ENCODE data around the gene TTC34. TPM values are rescaled to one million over a fixed set of nuclear protein-coding genes. Genes with fewer than 3 reads are reported as not detected.

TTC34 gene
- total and polyA plus RNA-seq, 9 donors = 0.12 to 3.2 (median 2.2) TPM

DNA sequence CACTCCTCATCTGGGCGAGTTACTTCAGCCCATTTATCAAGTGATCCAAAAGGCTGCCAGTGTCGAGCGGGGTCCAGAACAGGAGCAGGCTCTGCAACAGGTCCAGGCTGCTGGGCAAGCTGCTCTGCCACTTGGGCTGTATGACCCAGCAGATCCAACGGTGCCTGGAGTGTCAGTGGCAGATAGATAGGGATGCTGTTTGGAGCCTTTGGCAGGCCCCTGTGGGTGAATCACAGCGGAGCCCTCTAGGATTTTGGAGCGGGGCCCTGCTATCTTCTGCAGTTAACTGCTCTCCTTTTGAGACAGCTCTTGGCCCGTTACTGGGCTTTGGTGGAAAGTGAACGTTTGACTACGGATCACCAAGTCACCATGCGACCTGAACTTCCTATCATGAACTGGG lies 176.2 kb downstream of the TTC34 start:
- H3K9me3 ChIP-seq = no peaks in the 10 kb centered on the region
- WGBS, 3 donors = 84 to 89% (median 86%) methylated on average over 10 of the region's 10 CpGs
- intact Hi-C loops (cut with DNase I) = no loop called here
- DNase-seq = no peak
- no peaks in the 10 kb centered on the region for H3K36me3 ChIP-seq
- H3K4me3 ChIP-seq = no peak overlapping the region
- H3K4me1 ChIP-seq (ENCODE audit: insufficient read depth) = peaks cover 1% of the 10 kb centered on the region
- TF ChIP-seq, protein P1, sequence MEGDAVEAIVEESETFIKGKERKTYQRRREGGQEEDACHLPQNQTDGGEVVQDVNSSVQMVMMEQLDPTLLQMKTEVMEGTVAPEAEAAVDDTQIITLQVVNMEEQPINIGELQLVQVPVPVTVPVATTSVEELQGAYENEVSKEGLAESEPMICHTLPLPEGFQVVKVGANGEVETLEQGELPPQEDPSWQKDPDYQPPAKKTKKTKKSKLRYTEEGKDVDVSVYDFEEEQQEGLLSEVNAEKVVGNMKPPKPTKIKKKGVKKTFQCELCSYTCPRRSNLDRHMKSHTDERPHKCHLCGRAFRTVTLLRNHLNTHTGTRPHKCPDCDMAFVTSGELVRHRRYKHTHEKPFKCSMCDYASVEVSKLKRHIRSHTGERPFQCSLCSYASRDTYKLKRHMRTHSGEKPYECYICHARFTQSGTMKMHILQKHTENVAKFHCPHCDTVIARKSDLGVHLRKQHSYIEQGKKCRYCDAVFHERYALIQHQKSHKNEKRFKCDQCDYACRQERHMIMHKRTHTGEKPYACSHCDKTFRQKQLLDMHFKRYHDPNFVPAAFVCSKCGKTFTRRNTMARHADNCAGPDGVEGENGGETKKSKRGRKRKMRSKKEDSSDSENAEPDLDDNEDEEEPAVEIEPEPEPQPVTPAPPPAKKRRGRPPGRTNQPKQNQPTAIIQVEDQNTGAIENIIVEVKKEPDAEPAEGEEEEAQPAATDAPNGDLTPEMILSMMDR (IDR thresholded peaks at IDR 0.05) = no peak
- TF ChIP-seq POLR2A (IDR thresholded peaks at IDR 0.05) (no peak), EP300 (IDR thresholded peaks at IDR 0.05) (no peak)
- H3K27ac ChIP-seq = no peak overlapping the region
- peaks cover 2% of the 10 kb centered on the region for H3K27me3 ChIP-seq

DNA sequence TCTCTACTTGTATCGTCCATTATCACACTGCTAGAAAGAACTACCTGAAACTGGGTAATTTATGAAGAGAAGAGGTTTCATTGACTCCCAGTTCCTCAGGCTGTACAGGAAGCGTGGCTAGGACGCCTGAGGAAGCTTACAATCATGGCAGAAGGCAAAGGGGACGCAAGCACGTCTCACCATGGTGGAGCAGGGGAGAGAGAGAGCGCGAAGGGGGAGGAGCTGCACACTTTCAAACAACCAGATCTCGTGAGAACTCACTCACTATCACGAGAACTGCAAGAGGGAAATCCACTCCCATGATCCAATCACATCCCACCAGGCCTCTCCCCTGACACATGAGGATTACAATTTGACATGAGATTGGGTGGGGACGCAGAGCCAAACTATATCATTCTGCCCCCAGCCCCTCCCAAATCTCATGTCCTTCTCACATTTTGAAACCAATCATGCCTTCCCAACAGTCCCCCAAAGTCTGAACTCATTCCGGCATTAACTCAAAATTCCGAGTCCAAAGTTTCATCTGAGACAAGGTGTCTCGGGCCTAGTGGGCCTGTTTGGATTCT lies 176.7 kb downstream of the TTC34 start:
- Histone ChIP-seq H3K27me3 (peaks cover 2% of the 10 kb centered on the region), H3K4me3 (no peak overlapping the region), H3K27ac (no peak overlapping the region), H3K36me3 (no peaks in the 10 kb centered on the region), H3K4me1 (ENCODE audit: insufficient read depth) (peaks cover 1% of the 10 kb centered on the region), H3K9me3 (no peaks in the 10 kb centered on the region)
- 80 to 86% (median 84%) methylated on average over 13 of the region's 13 CpGs for WGBS, 3 donors
- no peak for DNase-seq
- TF ChIP-seq EP300 (IDR thresholded peaks at IDR 0.05) = no peak
- TF ChIP-seq, protein P1 (IDR thresholded peaks at IDR 0.05) = no peak
- no peak for TF ChIP-seq POLR2A (IDR thresholded peaks at IDR 0.05)
- intact Hi-C loops (cut with DNase I) = no loop called here

DNA sequence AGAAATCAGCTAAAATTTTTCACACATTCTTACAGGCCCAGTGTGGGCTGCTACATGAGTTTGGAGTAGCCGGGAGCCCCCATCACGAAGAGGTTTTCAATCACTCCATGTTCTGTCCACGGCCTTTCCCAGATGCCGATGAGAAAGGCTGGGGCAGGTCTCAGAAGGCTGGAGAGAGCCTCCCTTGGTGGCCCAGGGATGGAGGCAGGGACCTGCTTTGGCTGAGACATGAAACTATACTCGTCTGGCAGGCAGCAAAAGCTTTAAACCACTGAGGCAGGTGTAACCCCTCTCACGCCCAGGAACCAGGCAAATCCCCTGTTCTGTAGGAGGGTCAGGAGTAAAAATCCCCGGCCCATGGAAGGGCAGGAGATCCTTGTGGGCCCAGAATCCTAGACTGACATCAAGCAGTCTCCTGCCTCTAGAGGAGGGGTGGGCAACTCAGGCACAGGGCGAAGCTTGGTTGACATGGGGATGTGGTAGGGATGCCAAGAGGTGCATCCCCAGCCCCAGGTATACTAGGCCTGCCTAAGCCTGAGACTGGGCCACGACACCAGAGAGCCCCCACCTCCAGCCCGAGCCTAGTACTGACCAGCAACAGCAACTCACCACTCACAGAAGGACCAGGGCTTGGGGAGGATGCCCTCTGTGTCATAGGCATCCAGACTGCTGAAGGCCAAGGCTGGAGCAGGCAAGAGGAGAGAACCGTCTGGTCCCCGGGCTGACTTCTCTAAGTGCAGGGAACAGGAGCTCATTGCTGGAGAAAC lies 177.7 kb downstream of the TTC34 start:
- Histone ChIP-seq H3K4me1 (ENCODE audit: insufficient read depth) (peaks cover 1% of the 10 kb centered on the region), H3K36me3 (no peaks in the 10 kb centered on the region), H3K4me3 (no peak overlapping the region), H3K9me3 (no peaks in the 10 kb centered on the region), H3K27ac (no peak overlapping the region), H3K27me3 (no peaks in the 10 kb centered on the region)
- no peak for DNase-seq
- intact Hi-C loops (cut with DNase I) = no loop called here
- 78 to 84% (median 83%) methylated on average over 12 of the region's 12 CpGs for WGBS, 3 donors
- TF ChIP-seq POLR2A (IDR thresholded peaks at IDR 0.05) = no peak
- TF ChIP-seq, protein P1 (IDR thresholded peaks at IDR 0.05) = no peak
- TF ChIP-seq EP300 (IDR thresholded peaks at IDR 0.05) = no peak

DNA sequence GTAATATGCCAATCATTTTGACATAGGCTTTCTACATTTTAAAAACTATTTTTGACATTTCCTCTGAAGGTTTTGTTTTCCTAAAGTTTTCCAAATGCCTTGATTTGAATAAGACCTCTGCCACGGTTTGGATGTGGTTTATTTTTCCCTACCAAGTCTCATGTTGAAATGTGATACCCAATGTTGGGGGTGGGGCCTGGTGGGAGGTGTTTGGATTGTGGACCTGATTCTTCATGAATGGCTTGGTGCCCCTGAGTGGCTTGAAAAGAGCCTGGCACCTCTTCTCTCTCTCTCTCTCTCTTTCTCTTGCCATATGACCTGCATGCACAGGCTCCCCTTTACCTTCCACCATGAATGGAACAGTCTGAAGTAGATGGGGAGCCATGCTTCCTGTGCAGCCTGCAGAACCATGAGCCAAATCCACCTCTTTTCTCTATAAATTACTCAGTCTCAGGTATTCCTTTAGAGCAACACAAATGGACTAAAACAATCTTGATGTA lies 183.5 kb downstream of the TTC34 start:
- H3K27me3 ChIP-seq = no peaks in the 10 kb centered on the region

More for the DNA sequence above, 183.5 kb downstream of the TTC34 start:
- Histone ChIP-seq H3K4me1 (ENCODE audit: insufficient read depth) (no peaks in the 10 kb centered on the region), H3K27ac (no peak overlapping the region), H3K4me3 (no peak overlapping the region), H3K36me3 (no peaks in the 10 kb centered on the region), H3K9me3 (no peaks in the 10 kb centered on the region)
- DNase-seq = no peak
- intact Hi-C loops (cut with DNase I) = no loop called here
- WGBS, 3 donors = 0 to 8% (median 4%) methylated on average over 1 of the region's 1 CpG
- no peak for TF ChIP-seq POLR2A (IDR thresholded peaks at IDR 0.05)
- TF ChIP-seq, protein P1 (IDR thresholded peaks at IDR 0.05) = no peak
- no peak for TF ChIP-seq EP300 (IDR thresholded peaks at IDR 0.05)

All from ovary (tissue), 9 donors.